Adrenal gland (tissue), 12 donors: ENCODE results near the gene SDC4. TPM values are rescaled to one million over a fixed set of nuclear protein-coding genes. Genes with fewer than 3 reads are reported as not detected.

Experiments
- DNase-seq, 7 donors: peaks; one replicate each; pipeline ENCODE4 v3.0.0-alpha.2; 2019 to 2020
- H3K27ac ChIP-seq, 5 donors: fragments of 200-600 bp; sonication (generic) in 4 of 5; 1 replicate in 3 of 5; 2 replicates in 2 of 5; pipeline versions ENCODE4 v1.5.1 to v1.8.0; 2016 to 2020; ENCODE audit warnings: mild to moderate bottlenecking in 1 of 5
- H3K27me3 ChIP-seq: fragments of 200-600 bp; 2 replicates; pipeline ENCODE4 v1.8.0; 2021
- H3K36me3 ChIP-seq, 2 donors: fragments of 200-600 bp; replicated peaks in 1 of 2; 1 replicate in 1 of 2; 2 replicates in 1 of 2; pipeline versions ENCODE4 v1.5.1 to v1.8.0; 2018 to 2022
- H3K4me1 ChIP-seq, 2 donors: fragments of 200-600 bp; replicated peaks in 1 of 2; 1 replicate in 1 of 2; 2 replicates in 1 of 2; pipeline versions ENCODE4 v1.5.1 to v1.8.0; 2018 to 2021
- H3K4me3 ChIP-seq, 4 donors: fragments of 200-600 bp; sonication (generic) in 3 of 4; one replicate each; pipeline ENCODE4 v1.5.1; 2016 to 2018
- H3K9me3 ChIP-seq, 3 donors: fragments of 200-600 bp; sonication (generic) in 1 of 3; replicated peaks in 1 of 3; 1 replicate in 2 of 3; 2 replicates in 1 of 3; pipeline versions ENCODE4 v1.5.1 to v1.8.0; 2016 to 2021
- POLR2A ChIP-seq, 2 donors: fragments of 450-650 bp; IDR thresholded peaks; one replicate each; pipeline ENCODE4 v1.6.1; 2017; ENCODE audit warnings: antibody characterized with exemption in 2 of 2, mild to moderate bottlenecking in 2 of 2, moderate library complexity in 1 of 2
- WGBS, 4 donors: extraction: QIAGEN DNeasy Blood & Tissue Kit in 2 of 4; methylation state at CpG; one replicate each; pipeline versions ENCODE4 v1.1.5 to v1.1.7; 2013 to 2017; 5-methylcytosine and 5-hydroxymethylcytosine counted together
- intact Hi-C, 2 donors: fragments of 100-400 bp; cut with DNase I; formaldehyde crosslinking; loops; one replicate each; pipeline versions ENCODE4 v1.14.1 to v1.15.0; 2022 to 2023
- polyA plus RNA-seq, 3 donors: library from polyadenylated mRNA; stranded (reverse); fragments of 200-250 nt in 2 of 3; fragments of 350-450 nt in 1 of 3; fragmentation: Illumina TruSeq in 1 of 3; extraction: RNeasy Lipid Tissue Mini Kit (QIAGEN cat#74804) in 1 of 3; gene quantifications; one replicate each; pipeline ENCODE4 v1.2.3, GENCODE V29; 2013 to 2014
- total RNA-seq, 9 donors: library from RNA; depleted of rRNA in 4 of 9; stranded (reverse); fragments of >200 nt in 4 of 9; fragments of 120-200 nt in 1 of 9; fragmentation: NEBNext Ultra II Directional in 1 of 9; extraction: Animal tissue kit (Norgen Biotek cat#: 25700) in 1 of 9; gene quantifications; one replicate each; pipeline versions ENCODE4 v1.1.0 to v1.2.4, GENCODE V29; 2013 to 2023
- TF ChIP-seq, protein P1 (sequence below), 6 experiments: fragments of 450-650 bp in 4 of 6; fragments of 200-600 bp in 2 of 6; sonication (generic) in 1 of 6; IDR thresholded peaks; 1 replicate in 5 of 6; 2 replicates in 1 of 6; pipeline versions ENCODE4 v1.5.1 to v1.8.0; 2016 to 2021; ENCODE audit warnings: antibody characterized with exemption in 6 of 6, mild to moderate bottlenecking in 2 of 6, moderate library complexity in 1 of 6
- donor health status: healthy with polysubstance abuse.
- donor health status: Bipolar disorder and iron deficiency.
- donor health status: DM: yes; HTN: yes; CAD: no.
- donor health status: DM: no; HTN: no; CAD: no.
- donor health status: DM: no; HTN: no; CAD: no.
- donor health status: DM: yes; HTN: yes; CAD: no.

SDC4 gene
- total and polyA plus RNA-seq, 12 donors: 48.7 to 128 (median 72.4) TPM

DNA sequence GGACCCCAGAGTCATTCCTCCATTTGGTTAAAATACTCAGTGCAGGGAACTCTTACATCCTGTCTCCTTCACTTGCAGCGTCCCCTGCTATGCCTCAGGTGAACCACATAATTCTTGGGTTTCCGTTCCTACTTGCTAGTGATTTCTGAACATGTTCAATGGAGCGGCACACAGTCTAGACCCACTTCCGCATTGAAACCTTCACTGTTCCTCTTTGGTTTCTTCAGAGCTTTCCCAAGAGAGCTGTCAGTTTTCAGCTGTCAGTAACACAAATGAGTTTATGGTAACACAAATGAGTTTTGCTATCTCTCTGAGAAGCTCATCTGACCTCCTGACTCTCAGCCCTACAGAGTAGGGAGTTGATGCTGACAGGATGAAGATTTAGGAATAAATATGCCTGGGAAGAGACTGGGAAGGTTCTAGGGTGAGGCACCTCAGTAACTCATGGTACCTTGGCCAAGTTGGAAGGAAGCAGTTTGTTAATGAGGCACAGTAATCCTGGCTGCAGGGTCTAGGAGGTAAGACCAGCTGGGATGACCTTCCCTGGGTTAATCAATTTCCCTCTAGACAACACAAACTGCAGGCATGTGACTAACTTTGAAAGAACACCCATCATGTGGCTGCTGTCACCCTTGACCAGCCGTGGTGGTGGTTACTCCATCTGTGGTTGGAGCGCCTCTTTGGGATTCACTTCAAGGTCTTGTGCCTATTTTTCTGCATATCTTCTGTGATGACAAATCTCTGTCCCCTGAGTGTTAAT lies 20.2 kb upstream of the SDC4 start:
- no peak for TF ChIP-seq POLR2A (IDR thresholded peaks at IDR 0.05)
- TF ChIP-seq, protein P1, sequence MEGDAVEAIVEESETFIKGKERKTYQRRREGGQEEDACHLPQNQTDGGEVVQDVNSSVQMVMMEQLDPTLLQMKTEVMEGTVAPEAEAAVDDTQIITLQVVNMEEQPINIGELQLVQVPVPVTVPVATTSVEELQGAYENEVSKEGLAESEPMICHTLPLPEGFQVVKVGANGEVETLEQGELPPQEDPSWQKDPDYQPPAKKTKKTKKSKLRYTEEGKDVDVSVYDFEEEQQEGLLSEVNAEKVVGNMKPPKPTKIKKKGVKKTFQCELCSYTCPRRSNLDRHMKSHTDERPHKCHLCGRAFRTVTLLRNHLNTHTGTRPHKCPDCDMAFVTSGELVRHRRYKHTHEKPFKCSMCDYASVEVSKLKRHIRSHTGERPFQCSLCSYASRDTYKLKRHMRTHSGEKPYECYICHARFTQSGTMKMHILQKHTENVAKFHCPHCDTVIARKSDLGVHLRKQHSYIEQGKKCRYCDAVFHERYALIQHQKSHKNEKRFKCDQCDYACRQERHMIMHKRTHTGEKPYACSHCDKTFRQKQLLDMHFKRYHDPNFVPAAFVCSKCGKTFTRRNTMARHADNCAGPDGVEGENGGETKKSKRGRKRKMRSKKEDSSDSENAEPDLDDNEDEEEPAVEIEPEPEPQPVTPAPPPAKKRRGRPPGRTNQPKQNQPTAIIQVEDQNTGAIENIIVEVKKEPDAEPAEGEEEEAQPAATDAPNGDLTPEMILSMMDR (IDR thresholded peaks at IDR 0.05): no peak
- peaks cover 0 to 13% of the 10 kb centered on the region in 2 donors for H3K4me1 ChIP-seq
- peaks cover 0 to 23% of the 10 kb centered on the region in 2 donors for H3K36me3 ChIP-seq
- no peaks in the 10 kb centered on the region for H3K9me3 ChIP-seq
- WGBS, 4 donors: 60 to 70% (median 65%) methylated on average over 6 of the region's 6 CpGs
- peak overlapping the region in 1 of 5 donors; percentile 61 for H3K27ac ChIP-seq
- DNase-seq: peak in 2 of 7 donors; percentile 45 to 46
- no peaks in the 10 kb centered on the region for H3K27me3 ChIP-seq
- intact Hi-C loops: no loop called here
- H3K4me3 ChIP-seq: no peak overlapping the region

DNA sequence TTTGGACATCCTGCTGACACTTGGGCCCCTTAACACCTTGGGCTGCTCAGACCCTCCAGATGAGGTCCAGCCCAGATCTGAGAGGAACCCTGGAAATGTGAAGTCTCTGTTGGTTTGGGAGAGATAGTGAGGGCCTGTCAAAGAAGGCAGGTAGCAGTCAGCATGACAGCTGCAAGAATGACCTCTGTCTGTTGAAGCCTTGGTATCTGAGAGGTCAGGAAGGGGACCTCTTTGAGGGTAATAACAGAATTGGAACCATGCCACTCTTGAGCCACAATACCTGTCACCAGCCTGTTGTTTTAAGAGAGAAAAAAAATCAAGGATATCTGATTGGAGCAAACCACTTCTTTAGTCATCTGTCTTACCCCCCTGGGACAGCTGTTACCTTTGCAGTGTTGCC lies 18.9 kb upstream of the SDC4 start:
- Histone ChIP-seq H3K4me3 (no peak overlapping the region), H3K27me3 (no peaks in the 10 kb centered on the region), H3K4me1 (peaks cover 0 to 11% of the 10 kb centered on the region in 2 donors), H3K27ac (peak overlapping the region in 1 of 5 donors; percentile 29), H3K9me3 (no peaks in the 10 kb centered on the region), H3K36me3 (peaks cover 0 to 23% of the 10 kb centered on the region in 2 donors)
- intact Hi-C loops: no loop called here
- TF ChIP-seq POLR2A (IDR thresholded peaks at IDR 0.05): no peak
- TF ChIP-seq, protein P1 (IDR thresholded peaks at IDR 0.05): no peak
- no peak for DNase-seq

DNA sequence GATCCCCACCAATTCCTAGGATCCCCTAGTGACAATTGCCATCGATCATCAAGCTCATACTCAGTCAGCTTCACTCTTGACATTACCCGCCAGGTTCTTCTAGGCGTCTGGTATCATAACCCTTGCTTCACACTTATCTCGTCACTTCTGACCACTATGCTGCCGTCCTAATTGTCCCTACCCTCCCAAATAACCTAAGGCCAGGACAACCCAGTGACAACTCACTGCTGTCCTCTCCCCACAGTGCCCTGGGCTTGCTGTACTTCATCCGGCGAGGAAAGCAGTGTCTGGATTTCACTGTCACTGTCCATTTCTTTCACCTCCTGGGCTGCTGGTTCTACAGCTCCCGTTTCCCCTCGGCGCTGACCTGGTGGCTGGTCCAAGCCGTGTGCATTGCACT lies 18.4 kb upstream of the SDC4 start:
- 88 to 95% (median 93%) methylated on average over 11 of the region's 11 CpGs for WGBS, 4 donors
- H3K9me3 ChIP-seq: no peaks in the 10 kb centered on the region
- H3K4me1 ChIP-seq: peaks cover 0 to 11% of the 10 kb centered on the region in 2 donors
- H3K27me3 ChIP-seq: no peaks in the 10 kb centered on the region
- H3K4me3 ChIP-seq: no peak overlapping the region
- peaks cover 0 to 23% of the 10 kb centered on the region in 2 donors for H3K36me3 ChIP-seq
- TF ChIP-seq, protein P1 (IDR thresholded peaks at IDR 0.05): no peak
- no peak for TF ChIP-seq POLR2A (IDR thresholded peaks at IDR 0.05)
- peak overlapping the region in 1 of 5 donors; percentile 29 for H3K27ac ChIP-seq
- intact Hi-C loops: no loop called here
- DNase-seq: no peak

DNA sequence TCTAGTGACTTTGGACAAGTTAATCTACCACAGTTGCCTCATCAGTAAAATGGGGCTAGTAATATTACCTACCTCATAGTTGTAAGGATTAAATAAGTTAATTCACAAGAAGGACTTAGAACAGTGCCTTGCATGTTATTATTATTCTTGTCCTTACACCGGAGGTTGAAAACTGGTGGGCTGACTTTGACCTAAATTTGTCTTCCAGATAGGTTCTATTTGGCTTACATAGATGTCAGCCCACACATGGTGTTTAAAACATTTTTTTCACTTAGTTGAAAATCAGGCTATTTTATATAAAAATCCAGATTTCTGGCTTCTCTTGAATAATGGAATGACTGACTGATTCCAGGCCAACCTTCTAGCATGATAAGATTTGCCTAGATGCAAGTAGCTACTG lies 18.0 kb upstream of the SDC4 start:
- H3K36me3 ChIP-seq: peaks cover 0 to 23% of the 10 kb centered on the region in 2 donors
- no peak for DNase-seq
- intact Hi-C loops: no loop called here
- H3K27ac ChIP-seq: no peak overlapping the region
- H3K4me1 ChIP-seq: peaks cover 0 to 11% of the 10 kb centered on the region in 2 donors
- WGBS, 4 donors: 78 to 95% (median 87%) methylated on average over 1 of the region's 1 CpG
- no peak for TF ChIP-seq POLR2A (IDR thresholded peaks at IDR 0.05)
- TF ChIP-seq, protein P1 (IDR thresholded peaks at IDR 0.05): no peak
- no peaks in the 10 kb centered on the region for H3K27me3 ChIP-seq
- no peak overlapping the region for H3K4me3 ChIP-seq
- no peaks in the 10 kb centered on the region for H3K9me3 ChIP-seq
